ENCODE data around the gene CYCS.

CYCS gene

DNA sequence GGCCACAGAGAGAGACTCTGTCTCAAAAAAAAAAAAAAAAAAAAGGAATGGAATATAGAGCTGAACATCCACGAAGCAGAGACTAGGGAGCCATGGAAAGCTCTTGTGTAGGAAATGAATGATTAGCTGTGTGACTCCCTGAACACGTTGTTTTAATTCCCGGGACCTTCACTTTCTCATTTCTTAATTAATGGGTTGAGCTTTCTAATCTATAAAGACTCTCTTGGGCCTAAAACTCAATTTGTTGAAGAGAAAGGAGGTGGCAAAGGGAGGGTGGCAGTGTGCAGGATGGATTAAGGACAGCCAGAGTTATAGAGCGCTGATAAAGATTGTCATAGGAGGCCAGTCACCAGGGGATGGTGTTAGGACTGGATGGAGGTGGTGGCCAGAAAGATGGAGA lies 48.0 kb downstream of the CYCS start:
- TF ChIP-seq, protein P1, sequence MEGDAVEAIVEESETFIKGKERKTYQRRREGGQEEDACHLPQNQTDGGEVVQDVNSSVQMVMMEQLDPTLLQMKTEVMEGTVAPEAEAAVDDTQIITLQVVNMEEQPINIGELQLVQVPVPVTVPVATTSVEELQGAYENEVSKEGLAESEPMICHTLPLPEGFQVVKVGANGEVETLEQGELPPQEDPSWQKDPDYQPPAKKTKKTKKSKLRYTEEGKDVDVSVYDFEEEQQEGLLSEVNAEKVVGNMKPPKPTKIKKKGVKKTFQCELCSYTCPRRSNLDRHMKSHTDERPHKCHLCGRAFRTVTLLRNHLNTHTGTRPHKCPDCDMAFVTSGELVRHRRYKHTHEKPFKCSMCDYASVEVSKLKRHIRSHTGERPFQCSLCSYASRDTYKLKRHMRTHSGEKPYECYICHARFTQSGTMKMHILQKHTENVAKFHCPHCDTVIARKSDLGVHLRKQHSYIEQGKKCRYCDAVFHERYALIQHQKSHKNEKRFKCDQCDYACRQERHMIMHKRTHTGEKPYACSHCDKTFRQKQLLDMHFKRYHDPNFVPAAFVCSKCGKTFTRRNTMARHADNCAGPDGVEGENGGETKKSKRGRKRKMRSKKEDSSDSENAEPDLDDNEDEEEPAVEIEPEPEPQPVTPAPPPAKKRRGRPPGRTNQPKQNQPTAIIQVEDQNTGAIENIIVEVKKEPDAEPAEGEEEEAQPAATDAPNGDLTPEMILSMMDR (IDR thresholded peaks at IDR 0.05; ENCODE audit: unreplicated experiment in 3 of 3) = no peak
- Mint-ChIP-seq H3K4me1 (peaks cover 5% of the 10 kb centered on the region), H3K9me3 (no peaks in the 10 kb centered on the region), H3K36me3 (ENCODE audit: low read depth) (no peaks in the 10 kb centered on the region), H3K27me3 (ENCODE audit: low read depth) (no peaks in the 10 kb centered on the region), H3K4me3 (no peak overlapping the region), H3K27ac (no peak overlapping the region)

- Mint-ChIP-seq H3K27me3 (ENCODE audit: low read depth) (no peaks in the 10 kb centered on the region), H3K9me3 (no peaks in the 10 kb centered on the region), H3K4me3 (no peak overlapping the region), H3K4me1 (peaks cover 5% of the 10 kb centered on the region), H3K36me3 (ENCODE audit: low read depth) (no peaks in the 10 kb centered on the region), H3K27ac (no peak overlapping the region)
- TF ChIP-seq, protein P1 (IDR thresholded peaks at IDR 0.05; ENCODE audit: unreplicated experiment in 3 of 3) = no peak
These were observed 49.6 kb downstream of the CYCS start for GRCh38 chr7:25075459-25075858.

GRCh38 chr7:25073451-25073850 lies 51.6 kb downstream of the CYCS start:
- H3K4me3 Mint-ChIP-seq = no peak overlapping the region
- H3K4me1 Mint-ChIP-seq = peaks cover 14% of the 10 kb centered on the region
- no peaks in the 10 kb centered on the region for H3K36me3 Mint-ChIP-seq (ENCODE audit: low read depth)
- no peak overlapping the region for H3K27ac Mint-ChIP-seq
- no peaks in the 10 kb centered on the region for H3K9me3 Mint-ChIP-seq
- no peaks in the 10 kb centered on the region for H3K27me3 Mint-ChIP-seq (ENCODE audit: low read depth)
- TF ChIP-seq, protein P1 (IDR thresholded peaks at IDR 0.05; ENCODE audit: unreplicated experiment in 3 of 3) = no peak

Measured in nephron (organoid).